WTC11 (cell line): Measurements from ENCODE around the gene ZNF74. TPM values are rescaled to one million over a fixed set of nuclear protein-coding genes. Genes with fewer than 3 reads are reported as not detected.

Source experiments
- ATAC-seq: fragments of 200-7000 bp; cut with Tn5 transposase; 2 replicates; pipeline ENCODE4 v1.10.0; 2021; ENCODE audit warnings: mild to moderate bottlenecking, moderate library complexity
- CTCF ChIA-PET: fragments of 300-600 bp; sonication (Branson Sonifier 250); formaldehyde crosslinking; loops from one replicate; lab custom pipeline; 2021; ENCODE audit warnings: antibody characterized with exemption; lab: Charles Lee
- POLR2A ChIA-PET: fragments of 350-600 bp; sonication (Branson Sonifier 250); formaldehyde crosslinking; loops from one replicate; lab custom pipeline; 2021; ENCODE audit warnings: antibody characterized with exemption; lab: Charles Lee
- DNase-seq: peaks from one replicate; pipeline ENCODE4 v3.0.0; 2021; ENCODE audit warnings: low spot score
- H3K27ac Mint-ChIP-seq: 2 replicates; pipeline ENCODE4 v1.8.0; 2021; ENCODE audit warnings: mixed read lengths
- H3K27me3 Mint-ChIP-seq: 2 replicates; pipeline ENCODE4 v1.8.0; 2021; ENCODE audit warnings: low read depth, mild to moderate bottlenecking, moderate library complexity, mixed read lengths
- H3K36me3 Mint-ChIP-seq: 2 replicates; pipeline ENCODE4 v1.8.0; 2021; ENCODE audit warnings: mixed read lengths
- H3K4me1 Mint-ChIP-seq: 2 replicates; pipeline ENCODE4 v1.8.0; 2022; ENCODE audit warnings: mixed read lengths
- H3K4me3 Mint-ChIP-seq: 2 replicates; pipeline ENCODE4 v1.8.0; 2021; ENCODE audit warnings: mild to moderate bottlenecking, moderate library complexity, mixed read lengths
- H3K9me3 Mint-ChIP-seq: 2 replicates; pipeline ENCODE4 v1.8.0; 2021; ENCODE audit warnings: mixed read lengths
- AFF4 ChIP-seq: sonication (generic); formaldehyde crosslinking; IDR thresholded peaks from 2 replicates; pipeline ENCODE4 v1.8.1; 2023; ENCODE audit warnings: mild to moderate bottlenecking, missing genetic modification reagents, borderline replicate concordance
- FOXP1 ChIP-seq: sonication (generic); formaldehyde crosslinking; IDR thresholded peaks from 2 replicates; pipeline ENCODE4 v1.8.0; 2022; ENCODE audit warnings: missing genetic modification reagents, mild to moderate bottlenecking, moderate library complexity, borderline replicate concordance
- IRF1 ChIP-seq: sonication (generic); formaldehyde crosslinking; IDR thresholded peaks from 2 replicates; pipeline ENCODE4 v1.8.0; 2023; ENCODE audit warnings: missing genetic modification reagents
- NR1H2 ChIP-seq: sonication (generic); formaldehyde crosslinking; IDR thresholded peaks from 2 replicates; pipeline ENCODE4 v1.9.0; 2021; ENCODE audit warnings: mild to moderate bottlenecking, moderate library complexity, missing genetic modification reagents
- PRRX2 ChIP-seq: fragments of 250-450 bp; sonication (Bioruptor Pico); IDR thresholded peaks from 2 replicates; pipeline ENCODE4 v1.8.0; 2021; ENCODE audit warnings: mild to moderate bottlenecking
- RELA ChIP-seq: sonication (generic); formaldehyde crosslinking; IDR thresholded peaks from 2 replicates; pipeline ENCODE4 v1.8.1; 2022; ENCODE audit warnings: missing genetic modification reagents, mild to moderate bottlenecking, borderline replicate concordance
- USF2 ChIP-seq: sonication (generic); formaldehyde crosslinking; IDR thresholded peaks from 2 replicates; pipeline ENCODE4 v1.8.1; 2023; ENCODE audit warnings: mild to moderate bottlenecking, missing genetic modification reagents, moderate library complexity
- ZNF263 ChIP-seq: sonication (generic); formaldehyde crosslinking; IDR thresholded peaks from 2 replicates; pipeline ENCODE4 v1.8.1; 2022; ENCODE audit warnings: low read depth, mild to moderate bottlenecking, moderate library complexity, missing genetic modification reagents
- ZNF512 ChIP-seq: sonication (generic); formaldehyde crosslinking; IDR thresholded peaks from 2 replicates; pipeline ENCODE4 v1.8.1; 2022; ENCODE audit warnings: missing genetic modification reagents, borderline replicate concordance
- total RNA-seq: library from RNA; stranded (reverse); gene quantifications from 3 replicates; pipeline ENCODE4 v1.2.3, GENCODE V29; 2021
- TF ChIP-seq, protein P1 (sequence below): sonication (generic); formaldehyde crosslinking; IDR thresholded peaks from 2 replicates; pipeline ENCODE4 v1.8.0; 2022; ENCODE audit warnings: mild to moderate bottlenecking, missing genetic modification reagents
- TF ChIP-seq, protein P2 (sequence below): sonication (generic); formaldehyde crosslinking; IDR thresholded peaks from 2 replicates; pipeline ENCODE4 v1.8.1; 2023; ENCODE audit warnings: mild to moderate bottlenecking, missing genetic modification reagents, moderate library complexity
- TF ChIP-seq, protein P3 (sequence below): sonication (generic); formaldehyde crosslinking; IDR thresholded peaks from 2 replicates; pipeline ENCODE4 v1.8.0; 2022; ENCODE audit warnings: mild to moderate bottlenecking, missing genetic modification reagents
- TF ChIP-seq, protein P4 (sequence below): fragments of 250-450 bp; sonication (Bioruptor Pico); conservative IDR thresholded peaks from 2 replicates; pipeline ENCODE4 v1.9.0; 2021; ENCODE audit warnings: mild to moderate bottlenecking

The ZNF74 gene
- total RNA-seq, 1 experiment from 2014 or later, result 62.8 TPM

- H3K9me3 Mint-ChIP-seq, result no peaks in the 10 kb centered on the region
- peaks cover 8% of the 10 kb centered on the region for H3K36me3 Mint-ChIP-seq
- ChIA-PET POLR2A (no interaction called here), CTCF (interaction anchor here (1.9 kb wide), 1 partner anchor 32 kb away, joined by 9 read pairs; no protein-coding TSS in a partner anchor)
- DNase-seq (no peak), ATAC-seq (peak; percentile 7; the same call in 1 of the 2 replicates)
- peak overlapping the region; percentile 82; the same call in 1 of the 2 replicates for H3K27ac Mint-ChIP-seq
- H3K27me3 Mint-ChIP-seq, result peaks cover 7% of the 10 kb centered on the region
- no peak overlapping the region for H3K4me3 Mint-ChIP-seq
- peaks cover 12% of the 10 kb centered on the region for H3K4me1 Mint-ChIP-seq
- TF ChIP-seq AFF4, result no peak
- TF ChIP-seq, protein P1, sequence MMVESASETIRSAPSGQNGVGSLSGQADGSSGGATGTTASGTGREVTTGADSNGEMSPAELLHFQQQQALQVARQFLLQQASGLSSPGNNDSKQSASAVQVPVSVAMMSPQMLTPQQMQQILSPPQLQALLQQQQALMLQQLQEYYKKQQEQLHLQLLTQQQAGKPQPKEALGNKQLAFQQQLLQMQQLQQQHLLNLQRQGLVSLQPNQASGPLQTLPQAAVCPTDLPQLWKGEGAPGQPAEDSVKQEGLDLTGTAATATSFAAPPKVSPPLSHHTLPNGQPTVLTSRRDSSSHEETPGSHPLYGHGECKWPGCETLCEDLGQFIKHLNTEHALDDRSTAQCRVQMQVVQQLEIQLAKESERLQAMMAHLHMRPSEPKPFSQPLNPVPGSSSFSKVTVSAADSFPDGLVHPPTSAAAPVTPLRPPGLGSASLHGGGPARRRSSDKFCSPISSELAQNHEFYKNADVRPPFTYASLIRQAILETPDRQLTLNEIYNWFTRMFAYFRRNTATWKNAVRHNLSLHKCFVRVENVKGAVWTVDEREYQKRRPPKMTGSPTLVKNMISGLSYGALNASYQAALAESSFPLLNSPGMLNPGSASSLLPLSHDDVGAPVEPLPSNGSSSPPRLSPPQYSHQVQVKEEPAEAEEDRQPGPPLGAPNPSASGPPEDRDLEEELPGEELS (CRISPR knock-in tag), result no peak
- TF ChIP-seq FOXP1 (CRISPR knock-in tag), result no peak
- no peak for TF ChIP-seq ZNF263 (CRISPR knock-in tag)
- TF ChIP-seq RELA (CRISPR knock-in tag), result no peak
- TF ChIP-seq, protein P2, sequence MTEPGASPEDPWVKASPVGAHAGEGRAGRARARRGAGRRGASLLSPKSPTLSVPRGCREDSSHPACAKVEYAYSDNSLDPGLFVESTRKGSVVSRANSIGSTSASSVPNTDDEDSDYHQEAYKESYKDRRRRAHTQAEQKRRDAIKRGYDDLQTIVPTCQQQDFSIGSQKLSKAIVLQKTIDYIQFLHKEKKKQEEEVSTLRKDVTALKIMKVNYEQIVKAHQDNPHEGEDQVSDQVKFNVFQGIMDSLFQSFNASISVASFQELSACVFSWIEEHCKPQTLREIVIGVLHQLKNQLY, result no peak
- no peak for TF ChIP-seq IRF1 (CRISPR knock-in tag)
- no peak for TF ChIP-seq ZNF512 (CRISPR knock-in tag)
- TF ChIP-seq, protein P3, sequence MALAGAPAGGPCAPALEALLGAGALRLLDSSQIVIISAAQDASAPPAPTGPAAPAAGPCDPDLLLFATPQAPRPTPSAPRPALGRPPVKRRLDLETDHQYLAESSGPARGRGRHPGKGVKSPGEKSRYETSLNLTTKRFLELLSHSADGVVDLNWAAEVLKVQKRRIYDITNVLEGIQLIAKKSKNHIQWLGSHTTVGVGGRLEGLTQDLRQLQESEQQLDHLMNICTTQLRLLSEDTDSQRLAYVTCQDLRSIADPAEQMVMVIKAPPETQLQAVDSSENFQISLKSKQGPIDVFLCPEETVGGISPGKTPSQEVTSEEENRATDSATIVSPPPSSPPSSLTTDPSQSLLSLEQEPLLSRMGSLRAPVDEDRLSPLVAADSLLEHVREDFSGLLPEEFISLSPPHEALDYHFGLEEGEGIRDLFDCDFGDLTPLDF (CRISPR knock-in tag), result no peak
- TF ChIP-seq PRRX2 (CRISPR knock-in tag), result no peak
These were observed 30.1 kb downstream of the ZNF74 start for GRCh38 chr22:20423906-20424551.

GRCh38 chr22:20424568-20424931, 30.6 kb downstream of the ZNF74 start:
- Mint-ChIP-seq H3K4me1 (peaks cover 12% of the 10 kb centered on the region), H3K36me3 (peaks cover 9% of the 10 kb centered on the region), H3K27me3 (peaks cover 11% of the 10 kb centered on the region), H3K4me3 (no peak overlapping the region), H3K9me3 (no peaks in the 10 kb centered on the region), H3K27ac (peak overlapping the region; percentile 82; the same call in 1 of the 2 replicates)
- ATAC-seq, result no peak
- ChIA-PET POLR2A (no interaction called here), CTCF (no interaction called here)
- no peak for DNase-seq
- TF ChIP-seq USF2 (CRISPR knock-in tag) (no peak), NR1H2 (CRISPR knock-in tag) (no peak)
- TF ChIP-seq, protein P1 (CRISPR knock-in tag), result no peak
- TF ChIP-seq, protein P4, sequence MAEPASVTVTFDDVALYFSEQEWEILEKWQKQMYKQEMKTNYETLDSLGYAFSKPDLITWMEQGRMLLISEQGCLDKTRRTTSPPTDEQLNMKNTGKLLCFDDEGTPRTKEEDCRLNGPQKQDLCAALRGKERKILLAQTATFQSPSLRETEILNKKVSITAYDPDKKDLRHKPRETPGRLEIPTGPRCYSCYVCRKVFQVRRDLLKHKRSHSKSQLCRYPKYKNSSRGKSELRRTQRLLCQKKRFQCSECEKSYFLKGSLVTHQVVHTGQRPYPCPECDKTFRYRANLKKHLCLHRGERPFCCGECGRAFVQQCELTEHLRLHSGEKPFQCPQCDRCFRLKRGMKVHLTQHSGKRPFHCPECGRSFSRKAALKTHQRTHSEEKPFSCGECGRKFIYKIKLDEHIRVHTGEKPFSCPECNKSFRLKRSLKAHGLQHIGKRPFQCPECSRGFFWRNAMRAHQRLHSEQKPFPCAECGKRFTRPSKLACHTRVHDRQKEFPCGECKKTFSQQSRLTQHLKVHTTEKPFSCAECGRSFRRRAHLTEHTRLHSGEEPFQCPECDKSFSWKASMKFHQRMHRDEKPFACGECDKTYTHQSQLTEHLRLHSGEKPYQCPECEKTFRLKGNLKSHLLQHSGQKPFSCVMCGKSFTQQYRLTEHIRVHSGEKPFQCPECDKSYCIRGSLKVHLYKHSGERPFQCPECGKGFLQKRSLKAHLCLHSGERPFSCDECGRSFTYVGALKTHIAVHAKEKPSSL (CRISPR knock-in tag), result no peak
